ENCODE results near the gene YPEL1. TPM values are rescaled to one million over a fixed set of nuclear protein-coding genes. Genes with fewer than 3 reads are reported as not detected.

Gene YPEL1
- total and polyA plus RNA-seq, 4 donors: 0.83 to 4.8 (median 2.2) TPM

DNA sequence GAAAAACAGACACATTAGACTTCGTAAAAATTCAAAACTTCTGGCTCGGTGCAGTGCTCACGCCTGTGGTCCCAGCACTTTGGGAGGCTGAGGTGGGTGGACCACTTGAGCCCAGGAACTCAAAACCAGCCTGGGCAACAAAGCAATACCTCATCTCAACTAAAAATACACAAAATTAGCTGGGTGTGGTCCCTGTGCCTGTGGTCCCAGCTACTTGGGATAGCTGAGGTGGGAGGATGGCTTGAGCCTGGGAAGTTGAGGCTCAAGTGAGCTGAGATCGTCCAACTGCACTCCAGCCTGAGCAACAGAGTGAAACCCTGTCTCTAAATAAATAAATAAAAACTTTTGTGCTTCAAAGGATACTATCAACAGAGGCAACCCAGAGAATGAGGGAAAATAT lies 23.7 kb downstream of the YPEL1 start:
- H3K36me3 ChIP-seq (ENCODE audit: control insufficient read depth in 4 of 4, insufficient read depth in 3 of 4, low read depth in 1 of 4, low read length in 3 of 4): no peaks in the 10 kb centered on the region
- H3K4me1 ChIP-seq (ENCODE audit: control insufficient read depth in 4 of 4, insufficient read depth in 4 of 4, low read length in 3 of 4): peaks cover 0 to 6% (median 2%) of the 10 kb centered on the region in 4 donors
- TF ChIP-seq, protein P1, sequence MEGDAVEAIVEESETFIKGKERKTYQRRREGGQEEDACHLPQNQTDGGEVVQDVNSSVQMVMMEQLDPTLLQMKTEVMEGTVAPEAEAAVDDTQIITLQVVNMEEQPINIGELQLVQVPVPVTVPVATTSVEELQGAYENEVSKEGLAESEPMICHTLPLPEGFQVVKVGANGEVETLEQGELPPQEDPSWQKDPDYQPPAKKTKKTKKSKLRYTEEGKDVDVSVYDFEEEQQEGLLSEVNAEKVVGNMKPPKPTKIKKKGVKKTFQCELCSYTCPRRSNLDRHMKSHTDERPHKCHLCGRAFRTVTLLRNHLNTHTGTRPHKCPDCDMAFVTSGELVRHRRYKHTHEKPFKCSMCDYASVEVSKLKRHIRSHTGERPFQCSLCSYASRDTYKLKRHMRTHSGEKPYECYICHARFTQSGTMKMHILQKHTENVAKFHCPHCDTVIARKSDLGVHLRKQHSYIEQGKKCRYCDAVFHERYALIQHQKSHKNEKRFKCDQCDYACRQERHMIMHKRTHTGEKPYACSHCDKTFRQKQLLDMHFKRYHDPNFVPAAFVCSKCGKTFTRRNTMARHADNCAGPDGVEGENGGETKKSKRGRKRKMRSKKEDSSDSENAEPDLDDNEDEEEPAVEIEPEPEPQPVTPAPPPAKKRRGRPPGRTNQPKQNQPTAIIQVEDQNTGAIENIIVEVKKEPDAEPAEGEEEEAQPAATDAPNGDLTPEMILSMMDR (IDR thresholded peaks at IDR 0.05; ENCODE audit: low read depth, low read length, missing input control): no peak
- TF ChIP-seq TAF1 (conservative IDR thresholded peaks at IDR 0.05): no peak
- TF ChIP-seq, protein P2, sequence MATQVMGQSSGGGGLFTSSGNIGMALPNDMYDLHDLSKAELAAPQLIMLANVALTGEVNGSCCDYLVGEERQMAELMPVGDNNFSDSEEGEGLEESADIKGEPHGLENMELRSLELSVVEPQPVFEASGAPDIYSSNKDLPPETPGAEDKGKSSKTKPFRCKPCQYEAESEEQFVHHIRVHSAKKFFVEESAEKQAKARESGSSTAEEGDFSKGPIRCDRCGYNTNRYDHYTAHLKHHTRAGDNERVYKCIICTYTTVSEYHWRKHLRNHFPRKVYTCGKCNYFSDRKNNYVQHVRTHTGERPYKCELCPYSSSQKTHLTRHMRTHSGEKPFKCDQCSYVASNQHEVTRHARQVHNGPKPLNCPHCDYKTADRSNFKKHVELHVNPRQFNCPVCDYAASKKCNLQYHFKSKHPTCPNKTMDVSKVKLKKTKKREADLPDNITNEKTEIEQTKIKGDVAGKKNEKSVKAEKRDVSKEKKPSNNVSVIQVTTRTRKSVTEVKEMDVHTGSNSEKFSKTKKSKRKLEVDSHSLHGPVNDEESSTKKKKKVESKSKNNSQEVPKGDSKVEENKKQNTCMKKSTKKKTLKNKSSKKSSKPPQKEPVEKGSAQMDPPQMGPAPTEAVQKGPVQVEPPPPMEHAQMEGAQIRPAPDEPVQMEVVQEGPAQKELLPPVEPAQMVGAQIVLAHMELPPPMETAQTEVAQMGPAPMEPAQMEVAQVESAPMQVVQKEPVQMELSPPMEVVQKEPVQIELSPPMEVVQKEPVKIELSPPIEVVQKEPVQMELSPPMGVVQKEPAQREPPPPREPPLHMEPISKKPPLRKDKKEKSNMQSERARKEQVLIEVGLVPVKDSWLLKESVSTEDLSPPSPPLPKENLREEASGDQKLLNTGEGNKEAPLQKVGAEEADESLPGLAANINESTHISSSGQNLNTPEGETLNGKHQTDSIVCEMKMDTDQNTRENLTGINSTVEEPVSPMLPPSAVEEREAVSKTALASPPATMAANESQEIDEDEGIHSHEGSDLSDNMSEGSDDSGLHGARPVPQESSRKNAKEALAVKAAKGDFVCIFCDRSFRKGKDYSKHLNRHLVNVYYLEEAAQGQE (IDR thresholded peaks at IDR 0.05): no peak
- TF ChIP-seq HNF4G (IDR thresholded peaks at IDR 0.05): no peak
- no peak for TF ChIP-seq YY1 (IDR thresholded peaks at IDR 0.05)
- TF ChIP-seq JUND (IDR thresholded peaks at IDR 0.05): no peak
- no peak for TF ChIP-seq RAD21 (IDR thresholded peaks at IDR 0.05)
- TF ChIP-seq FOXA2 (IDR thresholded peaks at IDR 0.05): no peak
- TF ChIP-seq RXRA (IDR thresholded peaks at IDR 0.05): no peak
- TF ChIP-seq HNF4A (conservative IDR thresholded peaks at IDR 0.05): no peak
- no peak for TF ChIP-seq SP1 (IDR thresholded peaks at IDR 0.05)
- no peak for TF ChIP-seq NR2F2 (IDR thresholded peaks at IDR 0.05)
- TF ChIP-seq EGR1 (IDR thresholded peaks at IDR 0.05; ENCODE audit: low read depth in 2 of 2): no peak
- no peak for DNase-seq (ENCODE audit: low spot score)
- 92% methylated on average over 4 of the region's 4 CpGs for WGBS
- H3K9me3 ChIP-seq (ENCODE audit: control insufficient read depth in 4 of 4, low read length in 3 of 4): no peaks in the 10 kb centered on the region
- H3K9ac ChIP-seq (ENCODE audit: low read depth in 1 of 2, low read length in 2 of 2): no peak overlapping the region
- no peaks in the 10 kb centered on the region for H3K27me3 ChIP-seq (ENCODE audit: control insufficient read depth in 4 of 4, insufficient read depth in 4 of 4, low read length in 3 of 4)
- H3K27ac ChIP-seq (ENCODE audit: low read depth in 1 of 2, low read length in 2 of 2): no peak overlapping the region
- H3K4me3 ChIP-seq (ENCODE audit: low read depth in 1 of 3, low read length in 3 of 3): no peak overlapping the region

DNA sequence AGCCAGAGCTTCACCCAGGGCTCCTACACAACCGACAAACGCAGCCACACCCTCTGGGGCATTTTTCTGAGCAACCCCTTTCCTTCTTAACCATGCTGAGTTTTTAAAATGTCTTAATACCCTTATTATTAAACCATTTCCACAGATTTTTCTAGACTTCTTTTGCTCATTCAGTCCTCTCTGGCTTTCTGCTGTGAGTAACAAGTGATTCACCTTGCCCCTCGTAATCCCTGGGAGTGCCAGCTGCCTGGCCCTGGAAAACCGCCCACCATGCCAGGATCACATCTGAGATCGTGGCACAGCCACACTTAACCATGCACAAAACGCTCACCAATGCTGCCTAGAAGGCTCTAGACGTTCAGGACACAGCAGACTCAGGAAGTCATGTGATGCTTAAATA lies 25.4 kb downstream of the YPEL1 start:
- H3K4me1 ChIP-seq (ENCODE audit: control insufficient read depth in 4 of 4, insufficient read depth in 4 of 4, low read length in 3 of 4): peaks cover 0 to 6% (median 2%) of the 10 kb centered on the region in 4 donors
- no peaks in the 10 kb centered on the region for H3K27me3 ChIP-seq (ENCODE audit: control insufficient read depth in 4 of 4, insufficient read depth in 4 of 4, low read length in 3 of 4)
- DNase-seq (ENCODE audit: low spot score): no peak
- H3K9ac ChIP-seq (ENCODE audit: low read depth in 1 of 2, low read length in 2 of 2): no peak overlapping the region
- no peak overlapping the region for H3K27ac ChIP-seq (ENCODE audit: low read depth in 1 of 2, low read length in 2 of 2)
- TF ChIP-seq NR2F2 (IDR thresholded peaks at IDR 0.05) (no peak), YY1 (IDR thresholded peaks at IDR 0.05) (no peak), HNF4G (IDR thresholded peaks at IDR 0.05) (no peak), RXRA (IDR thresholded peaks at IDR 0.05) (no peak), EGR1 (IDR thresholded peaks at IDR 0.05; ENCODE audit: low read depth in 2 of 2) (no peak), FOXA1 (IDR thresholded peaks at IDR 0.05) (no peak), HNF4A (conservative IDR thresholded peaks at IDR 0.05) (no peak)
- TF ChIP-seq, protein P3, sequence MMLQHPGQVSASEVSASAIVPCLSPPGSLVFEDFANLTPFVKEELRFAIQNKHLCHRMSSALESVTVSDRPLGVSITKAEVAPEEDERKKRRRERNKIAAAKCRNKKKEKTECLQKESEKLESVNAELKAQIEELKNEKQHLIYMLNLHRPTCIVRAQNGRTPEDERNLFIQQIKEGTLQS (IDR thresholded peaks at IDR 0.05): no peak
- TF ChIP-seq, protein P4, sequence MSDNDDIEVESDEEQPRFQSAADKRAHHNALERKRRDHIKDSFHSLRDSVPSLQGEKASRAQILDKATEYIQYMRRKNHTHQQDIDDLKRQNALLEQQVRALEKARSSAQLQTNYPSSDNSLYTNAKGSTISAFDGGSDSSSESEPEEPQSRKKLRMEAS (IDR thresholded peaks at IDR 0.05): no peak
- TF ChIP-seq, protein P2 (IDR thresholded peaks at IDR 0.05): no peak
- WGBS: 91% methylated on average over 7 of the region's 7 CpGs
- no peaks in the 10 kb centered on the region for H3K9me3 ChIP-seq (ENCODE audit: control insufficient read depth in 4 of 4, low read length in 3 of 4)
- H3K36me3 ChIP-seq (ENCODE audit: control insufficient read depth in 4 of 4, insufficient read depth in 3 of 4, low read depth in 1 of 4, low read length in 3 of 4): no peaks in the 10 kb centered on the region
- H3K4me3 ChIP-seq (ENCODE audit: low read depth in 1 of 3, low read length in 3 of 3): no peak overlapping the region

Data from liver (tissue), 9 donors.